GM12878 (cell line): Measurements from ENCODE around the gene ADRA2B. TPM values are rescaled to one million over a fixed set of nuclear protein-coding genes. Genes with fewer than 3 reads are reported as not detected.
"Not testable (repeated sequence)": the region's sequence is repeated elsewhere in the genome, so short reads cannot be mapped to it uniquely, and the experiment has no call there.

Experiments used
- ATAC-seq: fragments of 200-7000 bp; cut with Tn5 transposase; 3 replicates; pipeline ENCODE4 v1.9.1; 2020; ENCODE audit warnings: mild to moderate bottlenecking, moderate library complexity
- BruUV-seq: library from RNA; stranded (reverse); fragments of 400-500 nt; replicated peaks from 2 replicates; lab custom pipeline; 2021; lab: Mats Ljungman, UMichigan
- CTCF ChIA-PET: fragments of 300-600 bp; sonication (Branson Sonifier 250); formaldehyde crosslinking; extraction: SDS; loops from one replicate; lab custom pipeline; 2021; ENCODE audit warnings: inconsistent platforms; lab: Yijun Ruan, JAX
- POLR2A ChIA-PET: fragments of 350-600 bp; formaldehyde crosslinking; extraction: SDS; loops from one replicate; lab custom pipeline; 2021; ENCODE audit warnings: inconsistent platforms; lab: Charles Lee
- RAD21 ChIA-PET: fragments of 300-600 bp; sonication (Branson Sonifier 250); formaldehyde crosslinking; loops from one replicate; lab custom pipeline; 2023; ENCODE audit warnings: antibody characterized with exemption; ENCODE audit not compliant: unreplicated experiment; lab: Charles Lee
- SMC1A ChIA-PET: fragments of 300-600 bp; sonication (Branson Sonifier 250); formaldehyde crosslinking; loops from one replicate; lab custom pipeline; 2023; ENCODE audit not compliant: unreplicated experiment, uncharacterized antibody; lab: Charles Lee
- DNase-seq: peaks from one replicate; pipeline ENCODE4 v3.0.0-alpha.2; 2011; ENCODE audit warnings: low read depth, low spot score
- FAIRE-seq: peaks from 3 replicates; lab custom pipeline; 2011; peaks lifted over from hg19 to GRCh38; lab: Jason Lieb, UNC
- H2AFZ ChIP-seq: 2 replicates; pipeline ENCODE4 v1.6.0; 2011; ENCODE audit warnings: low read depth, low read length, control low read depth; ENCODE audit not compliant: control insufficient read depth
- H3K27ac ChIP-seq: 2 replicates; pipeline ENCODE4 v1.5.1; 2011; ENCODE audit warnings: control low read depth; ENCODE audit not compliant: control insufficient read depth, insufficient read depth
- H3K27me3 ChIP-seq, 2 experiments: replicated peaks in 1 of 2; 2 replicates each; pipeline versions ENCODE4 v1.6.0 to v1.6.1; 2011; ENCODE audit warnings: low read length in 1 of 2; ENCODE audit not compliant: control insufficient read depth in 2 of 2, insufficient read depth in 2 of 2
- H3K36me3 ChIP-seq, 2 experiments: 2 replicates each; pipeline ENCODE4 v1.5.1; 2011; ENCODE audit warnings: low read length in 1 of 2; ENCODE audit not compliant: control insufficient read depth in 2 of 2, insufficient read depth in 2 of 2
- H3K4me1 ChIP-seq: 2 replicates; pipeline ENCODE4 v1.6.1; 2011; ENCODE audit warnings: mild to moderate bottlenecking, low read length, moderate library complexity, mixed read lengths; ENCODE audit not compliant: control insufficient read depth, insufficient read depth
- H3K4me2 ChIP-seq: 2 replicates; pipeline ENCODE4 v1.6.0; 2011; ENCODE audit warnings: control low read depth; ENCODE audit not compliant: control insufficient read depth, insufficient read depth
- H3K4me3 ChIP-seq: fragments of 200-600 bp; sonication (generic); 2 replicates; pipeline ENCODE4 v1.5.1; 2016
- H3K79me2 ChIP-seq: 2 replicates; pipeline ENCODE4 v1.6.0; 2011; ENCODE audit warnings: low read length; ENCODE audit not compliant: control insufficient read depth, insufficient read depth
- H3K9ac ChIP-seq: 2 replicates; pipeline ENCODE4 v1.8.0; 2011; ENCODE audit warnings: low read length, control low read depth, mixed read lengths; ENCODE audit not compliant: control insufficient read depth, insufficient read depth
- H3K9me3 ChIP-seq: replicated peaks from 3 replicates; pipeline ENCODE4 v1.5.1; 2011; ENCODE audit warnings: mild to moderate bottlenecking, low read length; ENCODE audit not compliant: control insufficient read depth, insufficient read depth
- H4K20me1 ChIP-seq: 2 replicates; pipeline ENCODE4 v1.6.0; 2011; ENCODE audit not compliant: control insufficient read depth, insufficient read depth
- BMI1 ChIP-seq: fragments of 450-650 bp; IDR thresholded peaks from 2 replicates; pipeline ENCODE4 v1.6.1; 2016; ENCODE audit warnings: mild to moderate bottlenecking, moderate library complexity, borderline replicate concordance
- CBFB ChIP-seq: IDR thresholded peaks from 2 replicates; pipeline ENCODE4 v1.6.1; 2016; ENCODE audit warnings: antibody characterized with exemption, low read depth
- CHD2 ChIP-seq: IDR thresholded peaks from 2 replicates; pipeline ENCODE4 v1.6.1; 2011; ENCODE audit warnings: low read depth, low read length, improper control_type of control experiment, borderline replicate concordance
- EED ChIP-seq: sonication (generic); IDR thresholded peaks from 2 replicates; pipeline ENCODE4 v1.6.1; 2016; ENCODE audit warnings: antibody characterized with exemption, low read depth
- IKZF1 ChIP-seq: fragments of 450-650 bp; conservative IDR thresholded peaks from 2 replicates; pipeline ENCODE4 v1.6.1; 2017; ENCODE audit warnings: antibody characterized with exemption, mild to moderate bottlenecking
- IRF5 ChIP-seq: fragments of 450-650 bp; IDR thresholded peaks from 2 replicates; pipeline ENCODE4 v1.6.1; 2017; ENCODE audit warnings: borderline replicate concordance
- LARP7 ChIP-seq: fragments of 450-650 bp; IDR thresholded peaks from 2 replicates; pipeline ENCODE4 v1.6.1; 2017; ENCODE audit warnings: mild to moderate bottlenecking
- NBN ChIP-seq: fragments of 450-650 bp; IDR thresholded peaks from 2 replicates; pipeline ENCODE4 v1.6.1; 2016
- NR2F1 ChIP-seq: fragments of 450-650 bp; conservative IDR thresholded peaks from 2 replicates; pipeline ENCODE4 v1.6.1; 2017; ENCODE audit warnings: mild to moderate bottlenecking
- POLR2A ChIP-seq: IDR thresholded peaks from 2 replicates; pipeline ENCODE4 v1.6.1; 2011; ENCODE audit warnings: low read depth, mild to moderate bottlenecking, low read length
- STAT3 ChIP-seq: IDR thresholded peaks from 2 replicates; pipeline ENCODE4 v1.6.1; 2011; ENCODE audit warnings: low read depth, low read length, improper control_type of control experiment
- ZBTB4 ChIP-seq: fragments of 450-650 bp; formaldehyde crosslinking; IDR thresholded peaks from 2 replicates; pipeline ENCODE4 v1.4.0; 2022; ENCODE audit warnings: mild to moderate bottlenecking, moderate library complexity
- ZNF384 ChIP-seq: IDR thresholded peaks from 2 replicates; pipeline ENCODE4 v1.6.1; 2012; ENCODE audit warnings: low read depth, mild to moderate bottlenecking, low read length, improper control_type of control experiment, borderline replicate concordance
- ZZZ3 ChIP-seq: IDR thresholded peaks from 2 replicates; pipeline ENCODE4 v1.6.1; 2011; ENCODE audit warnings: low read depth; ENCODE audit not compliant: control insufficient read depth, insufficient read length
- WGBS: methylation state at CpG from one replicate; pipeline ENCODE4 v1.1.6; 2016; ENCODE audit warnings: low lambda C conversion rate; ENCODE audit not compliant: insufficient replicate concordance, insufficient coverage; ENCODE audit errors: missing lambda C conversion rate; 5-methylcytosine and 5-hydroxymethylcytosine counted together
- in situ Hi-C: fragments of 300-500 bp; cut with MboI; formaldehyde crosslinking; loops from 9 replicates; pipeline ENCODE4 v1.14.3; 2018; ENCODE audit warnings: mixed read lengths
- intact Hi-C: fragments of 100-400 bp; cut with micrococcal nuclease; formaldehyde crosslinking; loops from one replicate; pipeline ENCODE4 v1.14.2; 2022; ENCODE audit not compliant: unreplicated experiment
- polyA plus RNA-seq, 11 experiments: library from polyadenylated mRNA; depleted of rRNA in 4 of 11; unstranded in 6 of 11; stranded (reverse) in 5 of 11; fragments of >200 nt; fragmentation: Nextera tagmentation in 4 of 11; fragmentation: Illumina TruSeq in 1 of 11; extraction: Ambion mirVana in 4 of 11; extraction: Trizol in 1 of 11; gene quantifications; 1 replicate in 1 of 11; 2 replicates in 10 of 11; pipeline versions ENCODE4 v1.2.1 to v1.2.3, GENCODE V29; 2011 to 2016; ENCODE audit warnings: inconsistent platforms in 2 of 11, missing spikeins in 2 of 11, low read depth in 1 of 11
- total RNA-seq, 4 experiments: library from RNA; depleted of rRNA in 3 of 4; stranded (reverse); fragments of >200 nt in 3 of 4; fragmentation: Illumina TruSeq in 1 of 4; extraction: Trizol in 1 of 4; gene quantifications; 2 replicates each; pipeline versions ENCODE4 v1.2.1 to v1.2.3, GENCODE V29; 2013 to 2021

ADRA2B gene
- total and polyA plus RNA-seq, 10 of the 15 experiments (the other 5 are each of a cell fraction or from before 2014, with no cell fraction given), result 0.01 to 0.10 (median 0.04) TPM; not detected in 6

- WGBS, result 37% methylated on average over 11 of the region's 11 CpGs
- Histone ChIP-seq H3K9ac (no peak overlapping the region), H3K9me3 (no peaks in the 10 kb centered on the region; the same call in 1 of the 3 replicates), H3K4me2 (no peak overlapping the region), H3K27ac (no peak overlapping the region), H4K20me1 (no peaks in the 10 kb centered on the region), H3K27me3 (no peaks in the 10 kb centered on the region; a peak in 1 of 4 replicates), H3K79me2 (no peaks in the 10 kb centered on the region), H2AFZ (no peak overlapping the region), H3K36me3 (no peaks in the 10 kb centered on the region), H3K4me3 (no peak overlapping the region), H3K4me1 (no peaks in the 10 kb centered on the region)
- CTCF ChIA-PET, result interaction anchor here (1.9 kb wide), 1 partner anchor 50 kb away, joined by 4 read pairs; no protein-coding TSS in a partner anchor
- in situ Hi-C loops, result loop anchor here (10.0 to 25.0 kb wide), 2 partner anchors 58 to 1940 kb away; no protein-coding TSS in a partner anchor
- RAD21 ChIA-PET, result no interaction called here
- DNase-seq, result no peak
- TF ChIP-seq CBFB, result no peak
- TF ChIP-seq IRF5, result no peak
- TF ChIP-seq BMI1, result no peak
- no peak for TF ChIP-seq POLR2A
- TF ChIP-seq ZBTB4, result no peak
- TF ChIP-seq STAT3, result no peak
- no peak for TF ChIP-seq ZZZ3
- TF ChIP-seq IKZF1, result no peak
- TF ChIP-seq NR2F1, result no peak
- no peak for TF ChIP-seq CHD2
- no peak for TF ChIP-seq LARP7
- no peak for TF ChIP-seq NBN
- TF ChIP-seq ZNF384, result no peak
- TF ChIP-seq EED, result no peak
- no peak for ATAC-seq
- intact Hi-C loops, result no loop called here
- SMC1A ChIA-PET, result no interaction called here
- no TSS peak for BruUV-seq
- FAIRE-seq, result no peak
- POLR2A ChIA-PET, result no interaction called here
These were observed 43.6 kb downstream of the ADRA2B start for GRCh38 chr2:96072746-96073145.

- BruUV-seq, RAD21 ChIA-PET: not testable (repeated sequence)
- in situ Hi-C loops, result loop anchor here (10.0 to 25.0 kb wide), 2 partner anchors 57 to 1940 kb away; no protein-coding TSS in a partner anchor
These were observed 44.3 kb downstream of the ADRA2B start for GRCh38 chr2:96071977-96072491.

More at GRCh38 chr2:96071977-96072491, 44.3 kb downstream of the ADRA2B start:
- H3K9ac ChIP-seq, intact Hi-C loops, H3K36me3 ChIP-seq, H4K20me1 ChIP-seq, POLR2A ChIA-PET, H3K27ac ChIP-seq, DNase-seq, H2AFZ ChIP-seq, FAIRE-seq, H3K4me1 ChIP-seq, H3K9me3 ChIP-seq, H3K79me2 ChIP-seq, H3K27me3 ChIP-seq, H3K4me3 ChIP-seq, H3K4me2 ChIP-seq, SMC1A ChIA-PET: not testable (repeated sequence)
- WGBS, result 31% methylated on average over 7 of the region's 8 CpGs
- peak; percentile 25; the same call in 2 of the 3 replicates for ATAC-seq
- CTCF ChIA-PET, result interaction anchor here (1.9 kb wide), 1 partner anchor 50 kb away, joined by 4 read pairs; no protein-coding TSS in a partner anchor
